Stimulated activated naive CD8-positive, alpha-beta T cell treated with anti-CD3 and anti-CD28 coated beads, Interleukin-15, Interleukin-2, amounts not matched to agents 100 U/mL and 50 U/mL, for 24 hours (primary cell): ENCODE measurements around the gene SNCAIP.
A peak's percentile ranks its signal among the peaks of the same experiment; 100 is the strongest.
"Not testable (repeated sequence)": the region's sequence is repeated elsewhere in the genome, so short reads cannot be mapped to it uniquely, and the experiment has no call there.

Source experiments
- ATAC-seq: fragments of 150-1000 bp; cut with Tn5 transposase; one replicate; pipeline ENCODE4 v1.10.0; 2021
- DNase-seq: peaks from one replicate; pipeline ENCODE4 v3.0.0; 2021

The SNCAIP gene

GRCh38 chr5:122358372-122358979, 46.4 kb downstream of the SNCAIP start:
- DNase-seq (no peak), ATAC-seq (no peak)

GRCh38 chr5:122362361-122362760, 50.3 kb downstream of the SNCAIP start:
- ATAC-seq = no peak
- DNase-seq = no peak

- DNase-seq (no peak), ATAC-seq (no peak)
These were observed 51.6 kb downstream of the SNCAIP start for GRCh38 chr5:122363623-122364022.

- peak; percentile 43 for ATAC-seq
- DNase-seq = no peak
These were observed 54.5 kb downstream of the SNCAIP start for GRCh38 chr5:122366501-122366900.

- DNase-seq = no peak
- no peak for ATAC-seq
These were observed 55.4 kb downstream of the SNCAIP start for GRCh38 chr5:122367456-122367855.

GRCh38 chr5:122368510-122369251, 56.6 kb downstream of the SNCAIP start:
- no peak for ATAC-seq

GRCh38 chr5:122369253-122369815, 57.3 kb downstream of the SNCAIP start:
- ATAC-seq (no peak), DNase-seq (no peak)

More at GRCh38 chr5:122368510-122369251, 56.6 kb downstream of the SNCAIP start:
- DNase-seq = no peak

GRCh38 chr5:122371511-122372151, 59.6 kb downstream of the SNCAIP start:
- no peak for ATAC-seq

GRCh38 chr5:122374110-122374509, 62.1 kb downstream of the SNCAIP start:
- no peak for ATAC-seq

More at GRCh38 chr5:122371511-122372151, 59.6 kb downstream of the SNCAIP start:
- no peak for DNase-seq

GRCh38 chr5:122375801-122376200, 63.8 kb downstream of the SNCAIP start:
- ATAC-seq (no peak), DNase-seq (no peak)

More at GRCh38 chr5:122374110-122374509, 62.1 kb downstream of the SNCAIP start:
- DNase-seq = no peak

- no peak for ATAC-seq
- no peak for DNase-seq
These were observed 64.2 kb downstream of the SNCAIP start for GRCh38 chr5:122376250-122376649.

- no peak for ATAC-seq
- no peak for DNase-seq
These were observed 65.0 kb downstream of the SNCAIP start for GRCh38 chr5:122377026-122377425.

- DNase-seq, ATAC-seq: not testable (repeated sequence)
These were observed 70.9 kb downstream of the SNCAIP start for GRCh38 chr5:122382938-122383337.

- DNase-seq (no peak), ATAC-seq (no peak)
These were observed 72.8 kb downstream of the SNCAIP start for GRCh38 chr5:122384739-122385235.

- no peak for ATAC-seq
- no peak for DNase-seq
These were observed 73.2 kb downstream of the SNCAIP start for GRCh38 chr5:122385286-122385685.

GRCh38 chr5:122385808-122386207, 73.8 kb downstream of the SNCAIP start:
- DNase-seq (no peak), ATAC-seq (no peak)

GRCh38 chr5:122390154-122390553, 78.1 kb downstream of the SNCAIP start:
- ATAC-seq (no peak), DNase-seq (no peak)

GRCh38 chr5:122390694-122391093, 78.7 kb downstream of the SNCAIP start:
- ATAC-seq (no peak), DNase-seq (no peak)

GRCh38 chr5:122391621-122392020, 79.6 kb downstream of the SNCAIP start:
- DNase-seq (no peak), ATAC-seq (no peak)

GRCh38 chr5:122392224-122392623, 80.2 kb downstream of the SNCAIP start:
- DNase-seq (no peak), ATAC-seq (no peak)

GRCh38 chr5:122392824-122393223, 80.8 kb downstream of the SNCAIP start:
- DNase-seq (no peak), ATAC-seq (no peak)

- DNase-seq (no peak), ATAC-seq (no peak)
These were observed 82.4 kb downstream of the SNCAIP start for GRCh38 chr5:122394284-122394930.
